Keratinocyte (primary cell): ENCODE results near the gene LSM7. TPM values are rescaled to one million over a fixed set of nuclear protein-coding genes. Genes with fewer than 3 reads are reported as not detected.

Source experiments
- DNase-seq: peaks from one replicate; pipeline ENCODE4 v3.0.0-alpha.2; 2011; ENCODE audit warnings: low read depth, missing footprints, low spot score
- FAIRE-seq: peaks from 2 replicates; lab custom pipeline; 2011; peaks lifted over from hg19 to GRCh38; lab: Jason Lieb, UNC
- H2AFZ ChIP-seq: 2 replicates; pipeline ENCODE4 v1.6.0; 2012; ENCODE audit warnings: low read length, control low read depth, inconsistent platforms; ENCODE audit not compliant: control insufficient read depth
- H3K27ac ChIP-seq: 2 replicates; pipeline ENCODE4 v1.5.1; 2011; ENCODE audit warnings: low read length; ENCODE audit not compliant: control insufficient read depth, insufficient read depth
- H3K27me3 ChIP-seq: 3 replicates; pipeline ENCODE4 v1.6.0; 2011; ENCODE audit warnings: low read length; ENCODE audit not compliant: control insufficient read depth, insufficient read depth; ENCODE audit errors: extremely low read depth
- H3K36me3 ChIP-seq, 2 experiments: 2 replicates in 1 of 2; 3 replicates in 1 of 2; pipeline ENCODE4 v1.5.1; 2011; ENCODE audit warnings: low read length in 2 of 2, mild to moderate bottlenecking in 1 of 2; ENCODE audit not compliant: control insufficient read depth in 2 of 2, insufficient read depth in 2 of 2; ENCODE audit errors: extremely low read depth in 1 of 2
- H3K4me1 ChIP-seq: 3 replicates; pipeline ENCODE4 v1.5.1; 2011; ENCODE audit warnings: low read length; ENCODE audit not compliant: control insufficient read depth, insufficient read depth; ENCODE audit errors: extremely low read depth
- H3K4me2 ChIP-seq: 3 replicates; pipeline ENCODE4 v1.6.0; 2011; ENCODE audit warnings: low read depth, low read length; ENCODE audit not compliant: control insufficient read depth, insufficient read depth; ENCODE audit errors: extremely low read depth
- H3K4me3 ChIP-seq, 3 experiments: fragments of 200-600 bp in 1 of 3; sonication (generic) in 1 of 3; 2 replicates in 2 of 3; 3 replicates in 1 of 3; pipeline ENCODE4 v1.5.1; 2011 to 2016; ENCODE audit warnings: low read length in 3 of 3, mild to moderate bottlenecking in 3 of 3, control low read depth in 2 of 3, inconsistent platforms in 1 of 3, low read depth in 1 of 3, mixed read lengths in 1 of 3, mixed run types in 1 of 3, moderate library complexity in 1 of 3; ENCODE audit not compliant: control insufficient read depth in 2 of 3, insufficient read depth in 2 of 3; ENCODE audit errors: extremely low read depth in 1 of 3
- H3K79me2 ChIP-seq: 2 replicates; pipeline ENCODE4 v1.6.0; 2012; ENCODE audit warnings: low read length; ENCODE audit not compliant: control insufficient read depth, insufficient read depth
- H3K9ac ChIP-seq: 3 replicates; pipeline ENCODE4 v1.6.0; 2011; ENCODE audit warnings: low read length; ENCODE audit not compliant: control insufficient read depth, insufficient read depth; ENCODE audit errors: extremely low read depth
- H3K9me1 ChIP-seq: 3 replicates; pipeline ENCODE4 v1.6.0; 2011; ENCODE audit warnings: low read length; ENCODE audit not compliant: control insufficient read depth, insufficient read depth; ENCODE audit errors: extremely low read depth
- H3K9me3 ChIP-seq: 2 replicates; pipeline ENCODE4 v1.5.1; 2012; ENCODE audit warnings: low read depth, low read length; ENCODE audit not compliant: control insufficient read depth
- H4K20me1 ChIP-seq: 3 replicates; pipeline ENCODE4 v1.6.0; 2011; ENCODE audit warnings: low read length; ENCODE audit not compliant: control insufficient read depth, insufficient read depth; ENCODE audit errors: extremely low read depth
- CTCF ChIP-seq, 3 experiments: IDR thresholded peaks in 1 of 3; conservative IDR thresholded peaks in 1 of 3; optimal IDR thresholded peaks in 1 of 3; 2 replicates in 2 of 3; 3 replicates in 1 of 3; pipeline versions ENCODE3 to v1.5.1; 2011; ENCODE audit warnings: low read length in 3 of 3, mild to moderate bottlenecking in 3 of 3, moderate library complexity in 2 of 3, control low read depth in 1 of 3, inconsistent platforms in 1 of 3; ENCODE audit not compliant: insufficient read depth in 2 of 3; ENCODE audit errors: extremely low read depth in 1 of 3
- EZH2 ChIP-seq: IDR thresholded peaks from one replicate; pipeline ENCODE4 v1.6.1; 2012; ENCODE audit warnings: inconsistent platforms, mild to moderate bottlenecking, low read length, moderate library complexity
- dilution Hi-C: fragments of 300-500 bp; cut with MboI; formaldehyde crosslinking; loops from one replicate; pipeline ENCODE4 v1.7.0; 2020; ENCODE audit warnings: low sequenced_read_pairs; ENCODE audit not compliant: extremely low pct_ligation_motif_present
- polyA plus RNA-seq, 5 experiments: library from polyadenylated mRNA; depleted of rRNA in 3 of 5; stranded (reverse) in 3 of 5; stranded (forward) in 1 of 5; unstranded in 1 of 5; fragments of >200 nt; gene quantifications; 1 replicate in 1 of 5; 2 replicates in 3 of 5; 3 replicates in 1 of 5; pipeline versions ENCODE4 v1.2.1 to v1.2.3, GENCODE V29; 2011 to 2012; ENCODE audit warnings: missing spikeins in 2 of 5, low read depth in 1 of 5, low replicate concordance in 1 of 5

Gene LSM7
- polyA plus RNA-seq, 1 donor (not counting 4 experiments of a cell fraction or from before 2014, with no cell fraction given) = 243 TPM

GRCh38 chr19:2317756-2318155, 10.6 kb downstream of the LSM7 start:
- no peak for DNase-seq
- Histone ChIP-seq H3K4me2 (no peak overlapping the region), H3K27ac (no peak overlapping the region), H3K36me3 (peaks cover 0 to 5% of the 10 kb centered on the region in 2 experiments), H3K4me3 (no peak overlapping the region), H3K9me1 (no peaks in the 10 kb centered on the region), H3K9ac (no peak overlapping the region), H4K20me1 (no peaks in the 10 kb centered on the region), H3K4me1 (peaks cover 2% of the 10 kb centered on the region), H3K27me3 (no peaks in the 10 kb centered on the region), H2AFZ (no peak overlapping the region), H3K9me3 (no peaks in the 10 kb centered on the region), H3K79me2 (no peaks in the 10 kb centered on the region)
- FAIRE-seq = no peak
- dilution Hi-C loops = no loop called here
- TF ChIP-seq CTCF (optimal IDR thresholded peaks at IDR 0.05 in 1 of 3, IDR thresholded peaks at IDR 0.05 in 1 of 3, conservative IDR thresholded peaks at IDR 0.05 in 1 of 3; ENCODE audit: extremely low read depth in 1 of 3, insufficient read depth in 2 of 3, low read length in 3 of 3) (no peak), EZH2 (no peak)

GRCh38 chr19:2317300-2317699, 11.1 kb downstream of the LSM7 start:
- Histone ChIP-seq H3K4me3 (no peak overlapping the region), H3K36me3 (peaks cover 0 to 5% of the 10 kb centered on the region in 2 experiments), H2AFZ (no peak overlapping the region), H3K9me1 (no peaks in the 10 kb centered on the region), H3K27ac (no peak overlapping the region), H3K4me1 (peaks cover 2% of the 10 kb centered on the region), H4K20me1 (no peaks in the 10 kb centered on the region), H3K9me3 (no peaks in the 10 kb centered on the region), H3K79me2 (no peaks in the 10 kb centered on the region), H3K27me3 (peaks cover 4% of the 10 kb centered on the region), H3K4me2 (no peak overlapping the region), H3K9ac (no peak overlapping the region)
- no peak for DNase-seq
- FAIRE-seq = no peak
- TF ChIP-seq CTCF (optimal IDR thresholded peaks at IDR 0.05 in 1 of 3, IDR thresholded peaks at IDR 0.05 in 1 of 3, conservative IDR thresholded peaks at IDR 0.05 in 1 of 3; ENCODE audit: extremely low read depth in 1 of 3, insufficient read depth in 2 of 3, low read length in 3 of 3) (no peak), EZH2 (no peak)
- dilution Hi-C loops = no loop called here
